DOHH2 (cell line): ENCODE results near the gene NAV2.

Source experiments
- H3F3A ChIP-seq: fragments of 200-600 bp; sonication (generic), shearing (Covaris generic); 2 replicates; pipeline ENCODE4 v1.6.0; 2016; ENCODE audit warnings: antibody characterized with exemption, mild to moderate bottlenecking; ENCODE audit not compliant: control insufficient read depth, insufficient read depth
- H3K27ac ChIP-seq: fragments of 200-600 bp; sonication (generic); 2 replicates; pipeline ENCODE4 v1.5.1; 2014; ENCODE audit warnings: low read depth, mild to moderate bottlenecking, low read length, moderate library complexity
- H3K27me3 ChIP-seq: fragments of 200-600 bp; sonication (generic); 2 replicates; pipeline ENCODE4 v1.6.1; 2014; ENCODE audit warnings: mild to moderate bottlenecking, low read length, mixed read lengths; ENCODE audit not compliant: control insufficient read depth
- H3K36me3 ChIP-seq: fragments of 200-600 bp; sonication (generic); 2 replicates; pipeline ENCODE4 v1.6.1; 2014; ENCODE audit warnings: mild to moderate bottlenecking, low read length, moderate library complexity, mixed read lengths; ENCODE audit not compliant: control insufficient read depth
- H3K4me1 ChIP-seq: fragments of 200-600 bp; sonication (generic); 2 replicates; pipeline ENCODE4 v1.6.1; 2014; ENCODE audit warnings: mild to moderate bottlenecking, low read length, mixed read lengths; ENCODE audit not compliant: control insufficient read depth
- H3K4me2 ChIP-seq: fragments of 200-600 bp; sonication (generic); 2 replicates; pipeline ENCODE4 v1.6.0; 2014; ENCODE audit warnings: mild to moderate bottlenecking, low read length, moderate library complexity
- H3K4me3 ChIP-seq: fragments of 200-600 bp; sonication (generic); 2 replicates; pipeline ENCODE4 v1.5.1; 2014; ENCODE audit warnings: mild to moderate bottlenecking, low read length, mixed read lengths
- H3K79me2 ChIP-seq: fragments of 200-600 bp; sonication (generic); 2 replicates; pipeline ENCODE4 v1.6.1; 2014; ENCODE audit warnings: mild to moderate bottlenecking, low read length, mixed read lengths; ENCODE audit not compliant: control insufficient read depth
- H3K9me2 ChIP-seq: fragments of 200-600 bp; sonication (generic); replicated peaks from 2 replicates; pipeline ENCODE4 v1.6.1; 2014; ENCODE audit warnings: mild to moderate bottlenecking, low read length, mixed read lengths; ENCODE audit not compliant: control insufficient read depth
- H3K9me3 ChIP-seq: fragments of 200-600 bp; sonication (generic); 2 replicates; pipeline ENCODE4 v1.6.1; 2014; ENCODE audit warnings: antibody characterized with exemption, low read length, mixed read lengths; ENCODE audit not compliant: control insufficient read depth, insufficient read depth
- H4K20me1 ChIP-seq: fragments of 200-600 bp; sonication (generic); 2 replicates; pipeline ENCODE4 v1.6.0; 2014; ENCODE audit warnings: low read depth, mild to moderate bottlenecking, antibody characterized with exemption, low read length, moderate library complexity; ENCODE audit not compliant: control insufficient read depth, insufficient read depth
- CTCF ChIP-seq: fragments of 200-600 bp; sonication (generic); IDR thresholded peaks from one replicate; pipeline ENCODE4 v1.5.1; 2014; ENCODE audit warnings: antibody characterized with exemption, mild to moderate bottlenecking, low read depth, low read length; ENCODE audit not compliant: poor library complexity, severe bottlenecking
- EZH2phosphoT487 ChIP-seq: fragments of 200-600 bp; sonication (generic); IDR thresholded peaks from 2 replicates; pipeline ENCODE4 v1.6.1; 2017; ENCODE audit warnings: borderline replicate concordance, mild to moderate bottlenecking, antibody characterized with exemption, low read length, moderate library complexity, mixed read lengths

NAV2 gene

GRCh38 chr11:19962801-19963175, 250.2 kb downstream of the NAV2 start:
- H3K9me2 ChIP-seq = no peaks in the 10 kb centered on the region
- H3K27ac ChIP-seq = no peak overlapping the region
- H3K4me1 ChIP-seq = no peaks in the 10 kb centered on the region
- H3K79me2 ChIP-seq = no peaks in the 10 kb centered on the region
- no peak overlapping the region for H3K4me3 ChIP-seq
- no peaks in the 10 kb centered on the region for H3K36me3 ChIP-seq
- no peaks in the 10 kb centered on the region for H3K27me3 ChIP-seq
- no peaks in the 10 kb centered on the region for H3F3A ChIP-seq
- no peaks in the 10 kb centered on the region for H3K9me3 ChIP-seq
- H4K20me1 ChIP-seq = no peaks in the 10 kb centered on the region
- no peak for TF ChIP-seq CTCF
- TF ChIP-seq EZH2phosphoT487 = no peak
- no peak overlapping the region for H3K4me2 ChIP-seq

GRCh38 chr11:19963697-19964387, 251.2 kb downstream of the NAV2 start:
- no peak overlapping the region for H3K4me3 ChIP-seq
- H3K27ac ChIP-seq = no peak overlapping the region
- no peak overlapping the region for H3K4me2 ChIP-seq

GRCh38 chr11:19966441-19966840, 253.8 kb downstream of the NAV2 start:
- no peak for TF ChIP-seq CTCF
- TF ChIP-seq EZH2phosphoT487 = no peak
- no peak overlapping the region for H3K27ac ChIP-seq
- H4K20me1 ChIP-seq = no peaks in the 10 kb centered on the region
- no peaks in the 10 kb centered on the region for H3K9me3 ChIP-seq
- no peak overlapping the region for H3K4me2 ChIP-seq
- no peaks in the 10 kb centered on the region for H3K4me1 ChIP-seq
- H3K9me2 ChIP-seq = no peaks in the 10 kb centered on the region
- H3K27me3 ChIP-seq = peaks cover 4% of the 10 kb centered on the region; the same call in 1 of the 2 replicates
- no peaks in the 10 kb centered on the region for H3K79me2 ChIP-seq
- H3K36me3 ChIP-seq = no peaks in the 10 kb centered on the region
- H3K4me3 ChIP-seq = no peak overlapping the region
- no peaks in the 10 kb centered on the region for H3F3A ChIP-seq

More at GRCh38 chr11:19963697-19964387, 251.2 kb downstream of the NAV2 start:
- no peaks in the 10 kb centered on the region for H3K79me2 ChIP-seq
- H3K4me1 ChIP-seq = no peaks in the 10 kb centered on the region
- no peaks in the 10 kb centered on the region for H3F3A ChIP-seq
- TF ChIP-seq EZH2phosphoT487 (no peak), CTCF (no peak)
- no peaks in the 10 kb centered on the region for H4K20me1 ChIP-seq
- no peaks in the 10 kb centered on the region for H3K9me2 ChIP-seq
- H3K9me3 ChIP-seq = no peaks in the 10 kb centered on the region
- H3K36me3 ChIP-seq = no peaks in the 10 kb centered on the region
- no peaks in the 10 kb centered on the region for H3K27me3 ChIP-seq
